GM18508 (cell line): Measurements from ENCODE around the gene ANKRD11.
"Not testable (repeated sequence)": the region's sequence is repeated elsewhere in the genome, so short reads cannot be mapped to it uniquely, and the experiment has no call there.

Source experiments
- ATAC-seq: cut with Tn5 transposase; IDR thresholded peaks from one replicate; pipeline ENCODE4 v1.9.1; 2021; ENCODE audit warnings: moderate number of reproducible peaks; ENCODE audit not compliant: insufficient read depth, unreplicated experiment

Gene ANKRD11

GRCh38 chr16:89335803-89336485 lies 154.4 kb downstream of the ANKRD11 start:
- ATAC-seq, result no peak

GRCh38 chr16:89334988-89335802 lies 155.2 kb downstream of the ANKRD11 start:
- no peak for ATAC-seq

- ATAC-seq, result no peak
Measured at GRCh38 chr16:89334461-89334860, 155.9 kb downstream of the ANKRD11 start.

GRCh38 chr16:89334050-89334449 lies 156.3 kb downstream of the ANKRD11 start:
- ATAC-seq, result no peak

GRCh38 chr16:89333401-89334001 lies 156.9 kb downstream of the ANKRD11 start:
- ATAC-seq, result not testable (repeated sequence)

- no peak for ATAC-seq
Measured at GRCh38 chr16:89332902-89333245, 157.5 kb downstream of the ANKRD11 start.

- no peak for ATAC-seq
Measured at GRCh38 chr16:89332243-89332901, 158.0 kb downstream of the ANKRD11 start.

GRCh38 chr16:89331371-89332109 lies 158.8 kb downstream of the ANKRD11 start:
- no peak for ATAC-seq

GRCh38 chr16:89330177-89330856 lies 160.0 kb downstream of the ANKRD11 start:
- no peak for ATAC-seq

- ATAC-seq, result not testable (repeated sequence)
Measured at GRCh38 chr16:89329830-89330176, 160.6 kb downstream of the ANKRD11 start.

- not testable (repeated sequence) for ATAC-seq
Measured at GRCh38 chr16:89328412-89329400, 161.7 kb downstream of the ANKRD11 start.

- ATAC-seq, result no peak
Measured at GRCh38 chr16:89326721-89327120, 163.6 kb downstream of the ANKRD11 start.

GRCh38 chr16:89325861-89326471 lies 164.4 kb downstream of the ANKRD11 start:
- ATAC-seq, result no peak

- ATAC-seq, result no peak
Measured at GRCh38 chr16:89324056-89325010, 166.0 kb downstream of the ANKRD11 start.

GRCh38 chr16:89323120-89323960 lies 167.0 kb downstream of the ANKRD11 start:
- ATAC-seq, result no peak
